SK-N-SH (cell line): ENCODE data around the gene SPO11. TPM values are rescaled to one million over a fixed set of nuclear protein-coding genes. Genes with fewer than 3 reads are reported as not detected.

Experiments used
- CTCF ChIA-PET: fragments of 300-600, 350-600 bp; formaldehyde crosslinking; extraction: SDS; loops from one replicate; lab custom pipeline; 2021; lab: Yijun Ruan, JAX
- POLR2A ChIA-PET: fragments of 350-600 bp; sonication (Branson Sonifier 250); formaldehyde crosslinking; extraction: SDS; loops from one replicate; lab custom pipeline; 2020; ENCODE audit warnings: antibody characterized with exemption, inconsistent platforms; lab: Yijun Ruan, JAX
- DNase-seq: peaks from one replicate; pipeline ENCODE4 v3.0.0; 2012
- H2AFZ ChIP-seq: fragments of 200-600 bp; sonication (generic); 2 replicates; pipeline ENCODE4 v1.8.1; 2016; ENCODE audit warnings: antibody characterized with exemption, mild to moderate bottlenecking, low read depth
- H3F3A ChIP-seq: fragments of 200-600 bp; sonication (generic); replicated peaks from 2 replicates; pipeline ENCODE3; 2016; ENCODE audit warnings: antibody characterized with exemption, mild to moderate bottlenecking; ENCODE audit not compliant: insufficient read depth
- H3K27ac ChIP-seq, 2 experiments: fragments of 200-500 bp in 1 of 2; fragments of 200-600 bp in 1 of 2; sonication (Bioruptor generic) in 1 of 2; sonication (generic), shearing (Covaris generic) in 1 of 2; 2 replicates each; pipeline versions ENCODE4 v1.5.1 to v1.6.1; 2014 to 2016; ENCODE audit warnings: low read depth in 2 of 2, inconsistent platforms in 1 of 2, low read length in 1 of 2, mild to moderate bottlenecking in 1 of 2, mixed read lengths in 1 of 2
- H3K27me3 ChIP-seq: fragments of 200-600 bp; sonication (generic), shearing (Covaris generic); 2 replicates; pipeline ENCODE4 v1.6.1; 2016; ENCODE audit warnings: mixed run types; ENCODE audit not compliant: insufficient read depth
- H3K36me3 ChIP-seq, 2 experiments: fragments of 200-500 bp in 1 of 2; fragments of 200-600 bp in 1 of 2; sonication (Bioruptor generic) in 1 of 2; sonication (generic) in 1 of 2; replicated peaks in 1 of 2; 2 replicates each; pipeline versions ENCODE3 to v1.5.1; 2014 to 2016; ENCODE audit warnings: low read length in 1 of 2, mild to moderate bottlenecking in 1 of 2; ENCODE audit not compliant: insufficient read depth in 2 of 2, control insufficient read depth in 1 of 2
- H3K4me1 ChIP-seq, 2 experiments: fragments of 200-500 bp in 1 of 2; fragments of 200-600 bp in 1 of 2; sonication (Bioruptor generic) in 1 of 2; sonication (generic), shearing (Covaris generic) in 1 of 2; 2 replicates each; pipeline versions ENCODE4 v1.5.1 to v1.6.1; 2014 to 2016; ENCODE audit warnings: low read depth in 1 of 2, low read length in 1 of 2, mixed run types in 1 of 2; ENCODE audit not compliant: insufficient read depth in 2 of 2, control insufficient read depth in 1 of 2
- H3K4me2 ChIP-seq: fragments of 200-600 bp; sonication (generic), shearing (Covaris generic); 2 replicates; pipeline ENCODE4 v1.6.1; 2017; ENCODE audit warnings: mixed run types
- H3K4me3 ChIP-seq, 2 experiments: fragments of 200-500 bp in 1 of 2; fragments of 200-600 bp in 1 of 2; sonication (Bioruptor generic) in 1 of 2; sonication (generic), shearing (Covaris generic) in 1 of 2; 2 replicates each; pipeline versions ENCODE4 v1.5.1 to v1.8.1; 2014 to 2016; ENCODE audit warnings: low read depth in 2 of 2, inconsistent platforms in 1 of 2, low read length in 1 of 2, mild to moderate bottlenecking in 1 of 2, mixed read lengths in 1 of 2, moderate library complexity in 1 of 2
- H3K79me2 ChIP-seq: fragments of 200-600 bp; sonication (generic); 2 replicates; pipeline ENCODE4 v1.8.1; 2017; ENCODE audit warnings: mild to moderate bottlenecking; ENCODE audit not compliant: insufficient read depth
- H3K9ac ChIP-seq: fragments of 200-600 bp; sonication (generic); 2 replicates; pipeline ENCODE4 v1.6.1; 2017; ENCODE audit warnings: mixed run types
- H3K9me2 ChIP-seq: fragments of 200-600 bp; sonication (generic); 2 replicates; pipeline ENCODE4 v1.6.1; 2017; ENCODE audit warnings: mixed run types
- H3K9me3 ChIP-seq: fragments of 200-600 bp; sonication (generic); 2 replicates; pipeline ENCODE4 v1.6.1; 2017; ENCODE audit warnings: mixed run types, mild to moderate bottlenecking, moderate library complexity
- H4K20me1 ChIP-seq: fragments of 200-600 bp; sonication (generic); 2 replicates; pipeline ENCODE4 v1.6.1; 2017; ENCODE audit warnings: mild to moderate bottlenecking, mixed run types; ENCODE audit not compliant: insufficient read depth
- CHD2 ChIP-seq: fragments of 150-350 bp; IDR thresholded peaks from 2 replicates; pipeline ENCODE4 v1.6.1; 2018; ENCODE audit warnings: low read length; ENCODE audit not compliant: partially characterized antibody
- ELF1 ChIP-seq: IDR thresholded peaks from 2 replicates; pipeline ENCODE4 v1.4.0; 2012
- EP300 ChIP-seq, 2 experiments: IDR thresholded peaks; 2 replicates each; pipeline versions ENCODE4 v1.4.0 to v1.6.1; 2012; ENCODE audit warnings: borderline replicate concordance in 1 of 2, low read depth in 1 of 2, low read length in 1 of 2
- FOSL2 ChIP-seq: IDR thresholded peaks from 2 replicates; pipeline ENCODE4 v1.4.0; 2012; ENCODE audit warnings: low read depth, mild to moderate bottlenecking, moderate library complexity, borderline replicate concordance
- GATA2 ChIP-seq: sonication (generic); formaldehyde crosslinking; IDR thresholded peaks from 2 replicates; pipeline ENCODE4 v1.5.0; 2020; ENCODE audit warnings: mild to moderate bottlenecking, missing genetic modification reagents
- JUND ChIP-seq: IDR thresholded peaks from 2 replicates; pipeline ENCODE4 v1.4.0; 2012
- NRF1 ChIP-seq: IDR thresholded peaks from 2 replicates; pipeline ENCODE4 v1.6.1; 2012; ENCODE audit warnings: low read depth, mild to moderate bottlenecking, low read length
- POLR2AphosphoS5 ChIP-seq: IDR thresholded peaks from 2 replicates; pipeline ENCODE4 v1.6.1; 2012; ENCODE audit warnings: low read depth, low read length
- RAD21 ChIP-seq: IDR thresholded peaks from 2 replicates; pipeline ENCODE4 v1.6.1; 2012; ENCODE audit warnings: mild to moderate bottlenecking, low read length
- RCOR1 ChIP-seq: fragments of 150-350 bp; IDR thresholded peaks from 2 replicates; pipeline ENCODE4 v1.6.1; 2017; ENCODE audit warnings: antibody characterized with exemption, low read length
- REST ChIP-seq: IDR thresholded peaks from 2 replicates; pipeline ENCODE4 v1.6.1; 2012; ENCODE audit warnings: mild to moderate bottlenecking, low read depth, low read length, moderate library complexity
- RXRA ChIP-seq: IDR thresholded peaks from 2 replicates; pipeline ENCODE4 v1.4.0; 2012; ENCODE audit warnings: low read depth, mild to moderate bottlenecking, borderline replicate concordance
- TCF12 ChIP-seq: IDR thresholded peaks from 2 replicates; pipeline ENCODE4 v1.4.0; 2012
- TEAD4 ChIP-seq: IDR thresholded peaks from 2 replicates; pipeline ENCODE4 v1.4.0; 2012; ENCODE audit warnings: mild to moderate bottlenecking, borderline replicate concordance; ENCODE audit not compliant: insufficient read depth
- WGBS: methylation state at CpG from one replicate; pipeline ENCODE4 v1.1.6; 2017; ENCODE audit warnings: low lambda C conversion rate; 5-methylcytosine and 5-hydroxymethylcytosine counted together
- polyA plus RNA-seq, 3 experiments: library from polyadenylated mRNA; depleted of rRNA; stranded (reverse); fragments of >200 nt; gene quantifications; 2 replicates each; pipeline ENCODE4 v1.2.3, GENCODE V29; 2012
- TF ChIP-seq, protein P1 (sequence below): IDR thresholded peaks from 2 replicates; pipeline ENCODE4 v1.4.0; 2012; ENCODE audit warnings: low read depth
- TF ChIP-seq, protein P2 (sequence below): fragments of 200-600 bp; sonication (generic); IDR thresholded peaks from 2 replicates; pipeline ENCODE4 v1.6.1; 2017; ENCODE audit warnings: antibody characterized with exemption, mild to moderate bottlenecking, moderate library complexity

Gene SPO11
- polyA plus RNA-seq, 1 of the 3 experiments (the other 2 are of a cell fraction) = not detected

DNA sequence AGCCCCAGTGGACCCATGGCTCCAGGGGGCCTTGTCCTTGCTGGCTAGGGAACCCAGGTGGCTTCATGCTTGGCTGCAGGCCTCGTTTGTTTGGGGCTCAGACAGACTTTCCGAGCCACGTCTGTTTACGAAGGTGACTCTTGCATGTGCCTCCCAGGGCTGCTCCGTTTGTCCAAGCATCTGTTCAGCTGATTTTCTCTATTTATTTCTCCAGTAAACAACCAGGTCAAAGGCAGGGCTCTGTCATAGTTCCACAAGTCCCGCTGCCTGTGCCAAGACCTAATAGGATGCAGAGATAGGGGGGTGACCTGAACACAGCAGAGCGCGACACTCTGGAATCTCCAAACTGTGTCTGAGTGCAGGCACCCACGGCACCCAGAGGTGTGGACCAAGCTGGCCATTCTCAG is 12.8 kb upstream of the SPO11 start:
- Histone ChIP-seq H3K4me1 (peaks cover 0 to 6% of the 10 kb centered on the region in 2 experiments; a peak in 1 of 4 replicates), H3K9me3 (no peaks in the 10 kb centered on the region), H3K4me2 (no peak overlapping the region), H3K36me3 (no peaks in the 10 kb centered on the region), H3K79me2 (no peaks in the 10 kb centered on the region), H3K9me2 (no peaks in the 10 kb centered on the region), H3K4me3 (no peak overlapping the region), H3K9ac (no peak overlapping the region), H3K27me3 (no peaks in the 10 kb centered on the region), H3K27ac (no peak overlapping the region), H2AFZ (no peak overlapping the region), H3F3A (no peaks in the 10 kb centered on the region), H4K20me1 (no peaks in the 10 kb centered on the region)
- DNase-seq = no peak
- TF ChIP-seq NRF1 (no peak), TEAD4 (no peak), FOSL2 (no peak), JUND (no peak), GATA2 (CRISPR knock-in tag) (no peak)
- ChIA-PET POLR2A (no interaction called here), CTCF (interaction anchor here (1.0 to 1.5 kb wide), 3 partner anchors 12 to 225 kb away, joined by 3 to 4 read pairs (median 4); no protein-coding TSS in a partner anchor)
- WGBS = 50% methylated on average over 9 of the region's 9 CpGs

DNA sequence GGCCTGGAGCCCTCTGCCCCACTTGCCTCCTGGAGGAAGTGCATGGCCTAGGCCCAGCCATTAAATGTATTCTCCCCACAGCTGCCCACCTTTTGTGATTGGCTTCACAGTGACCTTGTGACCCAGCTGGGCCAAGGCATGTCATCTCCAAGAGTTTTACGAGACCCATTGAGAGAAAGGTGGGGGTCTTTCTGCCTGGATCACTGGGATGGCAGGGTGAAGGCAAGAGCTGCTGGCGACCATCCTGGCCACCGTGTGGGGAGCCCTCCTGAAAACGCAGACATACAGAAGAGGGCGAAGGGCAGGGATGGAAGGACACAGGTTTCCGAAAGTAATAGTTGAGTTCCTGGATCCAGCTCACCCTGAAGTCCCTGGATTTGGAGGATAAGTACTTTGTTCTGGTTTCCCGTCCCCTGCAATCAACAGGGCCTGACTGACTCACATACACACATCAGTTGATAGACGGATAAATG is 12.3 kb upstream of the SPO11 start:
- H3K36me3 ChIP-seq = no peaks in the 10 kb centered on the region
- no peaks in the 10 kb centered on the region for H3K79me2 ChIP-seq
- peaks cover 0 to 6% of the 10 kb centered on the region in 2 experiments; a peak in 1 of 4 replicates for H3K4me1 ChIP-seq
- no peaks in the 10 kb centered on the region for H3K9me2 ChIP-seq
- H2AFZ ChIP-seq = no peak overlapping the region
- TF ChIP-seq RCOR1 (no peak), EP300 (IDR thresholded peaks at IDR 0.05; ENCODE audit: borderline replicate concordance in 1 of 2, low read depth in 1 of 2, low read length in 1 of 2) (no peak), RXRA (no peak)
- TF ChIP-seq, all 33 proteins: peak for 0
- no peaks in the 10 kb centered on the region for H3F3A ChIP-seq
- H3K27me3 ChIP-seq = no peaks in the 10 kb centered on the region
- H3K4me3 ChIP-seq = no peak overlapping the region
- no peak overlapping the region for H3K9ac ChIP-seq
- ChIA-PET CTCF (interaction anchor here (1.0 to 1.5 kb wide), 5 partner anchors 11 to 227 kb away, joined by 3 to 4 read pairs (median 4); no protein-coding TSS in a partner anchor), POLR2A (no interaction called here)
- no peaks in the 10 kb centered on the region for H4K20me1 ChIP-seq
- DNase-seq = no peak
- no peak overlapping the region for H3K4me2 ChIP-seq
- 44% methylated on average over 8 of the region's 8 CpGs for WGBS
- no peaks in the 10 kb centered on the region for H3K9me3 ChIP-seq
- no peak overlapping the region for H3K27ac ChIP-seq

DNA sequence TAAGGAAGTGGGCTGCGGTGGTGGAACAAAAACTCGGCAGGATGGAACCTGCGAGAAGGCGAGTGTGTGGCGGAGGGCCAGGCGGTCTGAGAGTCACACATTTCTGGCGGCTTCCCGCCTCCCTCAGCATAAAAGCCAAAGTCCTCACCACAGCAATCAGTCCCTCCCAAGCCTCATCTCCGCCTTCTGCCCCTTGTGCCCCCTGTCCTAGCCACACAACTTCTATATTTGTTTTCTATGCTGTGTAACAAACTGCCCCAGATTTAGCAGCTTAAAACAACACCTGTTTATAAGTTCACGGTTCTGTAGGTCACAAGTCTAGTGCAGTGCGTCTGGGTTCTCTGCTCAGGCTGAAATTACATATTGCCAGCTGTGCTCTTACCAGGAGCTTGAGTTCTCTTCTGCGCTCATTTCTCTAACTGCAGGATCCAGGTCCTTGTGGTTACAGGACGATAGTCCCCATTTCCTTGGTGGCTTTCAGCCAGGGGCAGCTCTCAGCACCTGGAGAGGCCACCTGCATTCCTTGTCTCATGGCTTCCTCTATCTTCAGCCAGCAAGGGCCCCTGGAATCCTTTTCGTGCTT is 11.7 kb upstream of the SPO11 start:
- no peak overlapping the region for H3K9ac ChIP-seq
- no peaks in the 10 kb centered on the region for H4K20me1 ChIP-seq
- ChIA-PET CTCF (interaction anchor here (1.0 to 1.5 kb wide), 5 partner anchors 11 to 227 kb away, joined by 3 to 4 read pairs (median 4); no protein-coding TSS in a partner anchor), POLR2A (no interaction called here)
- H3K4me1 ChIP-seq = peaks cover 0 to 6% of the 10 kb centered on the region in 2 experiments; a peak in 1 of 4 replicates
- no peaks in the 10 kb centered on the region for H3K9me3 ChIP-seq
- no peaks in the 10 kb centered on the region for H3F3A ChIP-seq
- DNase-seq = no peak
- H3K27ac ChIP-seq = no peak overlapping the region
- H3K36me3 ChIP-seq = no peaks in the 10 kb centered on the region
- H3K27me3 ChIP-seq = 0 out of 2 replicates have a peak, but pooled peaks cover 3% of the 10 kb centered on the region
- no peaks in the 10 kb centered on the region for H3K9me2 ChIP-seq
- H3K4me2 ChIP-seq = no peak overlapping the region
- no peaks in the 10 kb centered on the region for H3K79me2 ChIP-seq
- H2AFZ ChIP-seq = no peak overlapping the region
- H3K4me3 ChIP-seq = no peak overlapping the region
- 62% methylated on average over 14 of the region's 14 CpGs for WGBS
- TF ChIP-seq TCF12 (no peak), JUND (no peak), ELF1 (no peak), CHD2 (no peak), REST (no peak), FOSL2 (no peak), NRF1 (no peak), RAD21 (no peak), POLR2AphosphoS5 (no peak)
- TF ChIP-seq, protein P1, sequence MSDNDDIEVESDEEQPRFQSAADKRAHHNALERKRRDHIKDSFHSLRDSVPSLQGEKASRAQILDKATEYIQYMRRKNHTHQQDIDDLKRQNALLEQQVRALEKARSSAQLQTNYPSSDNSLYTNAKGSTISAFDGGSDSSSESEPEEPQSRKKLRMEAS = no peak
- TF ChIP-seq, protein P2, sequence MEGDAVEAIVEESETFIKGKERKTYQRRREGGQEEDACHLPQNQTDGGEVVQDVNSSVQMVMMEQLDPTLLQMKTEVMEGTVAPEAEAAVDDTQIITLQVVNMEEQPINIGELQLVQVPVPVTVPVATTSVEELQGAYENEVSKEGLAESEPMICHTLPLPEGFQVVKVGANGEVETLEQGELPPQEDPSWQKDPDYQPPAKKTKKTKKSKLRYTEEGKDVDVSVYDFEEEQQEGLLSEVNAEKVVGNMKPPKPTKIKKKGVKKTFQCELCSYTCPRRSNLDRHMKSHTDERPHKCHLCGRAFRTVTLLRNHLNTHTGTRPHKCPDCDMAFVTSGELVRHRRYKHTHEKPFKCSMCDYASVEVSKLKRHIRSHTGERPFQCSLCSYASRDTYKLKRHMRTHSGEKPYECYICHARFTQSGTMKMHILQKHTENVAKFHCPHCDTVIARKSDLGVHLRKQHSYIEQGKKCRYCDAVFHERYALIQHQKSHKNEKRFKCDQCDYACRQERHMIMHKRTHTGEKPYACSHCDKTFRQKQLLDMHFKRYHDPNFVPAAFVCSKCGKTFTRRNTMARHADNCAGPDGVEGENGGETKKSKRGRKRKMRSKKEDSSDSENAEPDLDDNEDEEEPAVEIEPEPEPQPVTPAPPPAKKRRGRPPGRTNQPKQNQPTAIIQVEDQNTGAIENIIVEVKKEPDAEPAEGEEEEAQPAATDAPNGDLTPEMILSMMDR = no peak
